HG02973 (cell line): Measurements from ENCODE around the gene TMCC3.
"Not testable (repeated sequence)": the region's sequence is repeated elsewhere in the genome, so short reads cannot be mapped to it uniquely, and the experiment has no call there.

Experiments
- ATAC-seq: cut with Tn5 transposase; IDR thresholded peaks from one replicate; pipeline ENCODE4 v1.9.1; 2021; ENCODE audit warnings: moderate library complexity; ENCODE audit not compliant: unreplicated experiment

The TMCC3 gene

DNA sequence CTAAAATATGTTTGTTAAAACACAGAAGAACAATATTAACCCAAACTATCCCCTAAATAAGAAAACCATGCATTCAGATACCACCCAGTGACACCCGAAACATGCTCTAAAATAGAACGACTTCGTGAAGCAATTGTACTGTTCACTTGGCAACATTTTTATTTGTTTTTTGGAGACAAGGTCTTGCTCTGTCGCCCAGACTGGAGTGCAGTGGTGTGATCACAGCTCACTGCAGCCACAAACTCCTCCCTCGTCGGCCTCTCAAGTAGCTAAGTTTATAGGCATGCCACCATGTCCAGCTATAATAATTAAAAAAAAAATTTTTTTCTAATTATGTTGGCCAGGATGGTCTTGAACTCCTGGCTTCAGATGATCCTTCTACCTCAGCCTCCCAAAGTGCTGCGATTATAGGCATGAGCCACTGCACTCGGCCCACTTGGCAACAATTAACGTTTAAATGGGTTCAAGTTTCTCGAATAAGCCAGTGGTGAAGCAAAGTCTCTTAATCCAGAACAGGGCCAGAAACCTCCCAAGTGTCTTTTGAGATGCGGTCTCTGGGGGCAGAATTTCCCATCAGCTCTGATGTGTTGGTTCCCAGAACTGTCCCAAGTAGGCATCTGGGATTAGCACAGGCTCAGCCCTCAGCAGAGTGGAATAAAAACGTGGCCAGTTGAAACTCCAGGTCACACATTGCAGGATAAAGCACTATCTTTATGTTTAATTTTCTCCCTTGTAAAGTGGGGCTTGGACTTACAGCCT, 74.5 kb downstream of the TMCC3 start:
- ATAC-seq = no peak

DNA sequence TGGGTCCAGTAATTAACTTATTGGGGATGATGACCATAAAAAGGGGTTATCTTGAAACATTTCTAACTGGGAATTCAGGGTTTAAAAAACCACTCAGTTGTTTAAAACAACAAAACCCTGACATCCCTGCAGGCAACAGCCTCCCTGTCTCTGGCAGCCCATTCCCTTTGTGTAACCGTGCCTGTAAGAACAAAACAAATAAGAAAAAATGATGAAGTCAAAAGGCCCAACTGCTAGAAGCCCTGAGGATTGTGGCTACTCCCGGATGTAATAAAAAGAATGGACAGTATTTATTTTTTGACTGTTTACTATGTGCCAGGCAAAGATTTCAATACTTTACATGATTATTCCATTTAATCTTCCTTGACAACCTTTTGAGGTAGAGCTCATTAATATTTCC, 75.3 kb downstream of the TMCC3 start:
- no peak for ATAC-seq

DNA sequence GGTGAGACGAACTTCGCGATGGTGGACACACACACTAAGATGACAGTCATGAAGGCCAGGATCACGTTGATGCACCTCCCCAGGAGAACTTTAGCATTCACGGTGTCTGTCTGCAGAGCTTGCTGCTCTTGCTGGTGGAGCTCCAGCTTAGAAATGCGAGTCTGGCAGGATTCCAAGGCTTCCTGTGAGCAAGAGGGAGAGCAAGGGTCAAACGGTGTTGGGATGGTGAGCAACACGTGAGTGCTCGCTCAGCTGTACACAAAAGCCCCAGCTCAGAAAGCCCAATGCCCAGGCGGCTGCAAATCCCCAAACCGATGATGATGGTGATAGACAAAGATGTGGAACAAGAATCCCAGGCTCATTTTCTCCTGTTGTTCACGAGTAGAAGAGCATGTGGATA, 78.8 kb downstream of the TMCC3 start:
- ATAC-seq = no peak

DNA sequence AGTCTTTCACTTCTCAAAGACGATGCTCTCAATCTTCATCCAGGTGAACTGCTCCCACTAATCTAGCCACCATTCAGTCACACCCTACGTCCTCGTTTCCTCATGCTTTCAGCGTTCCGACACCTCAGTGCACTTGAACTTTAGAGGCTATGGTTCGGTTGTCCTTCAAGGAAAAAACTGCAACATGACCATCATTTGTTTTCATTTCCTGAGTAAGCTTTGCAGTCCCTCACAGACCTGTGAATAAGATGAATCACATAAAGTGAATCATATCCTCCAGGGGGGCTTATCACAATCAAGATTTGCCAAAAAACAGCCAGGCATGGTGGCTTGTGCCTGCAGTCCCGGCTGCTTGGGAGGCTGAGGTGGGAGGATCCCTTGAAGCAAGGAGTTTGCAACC, 80.2 kb downstream of the TMCC3 start:
- ATAC-seq = no peak

DNA sequence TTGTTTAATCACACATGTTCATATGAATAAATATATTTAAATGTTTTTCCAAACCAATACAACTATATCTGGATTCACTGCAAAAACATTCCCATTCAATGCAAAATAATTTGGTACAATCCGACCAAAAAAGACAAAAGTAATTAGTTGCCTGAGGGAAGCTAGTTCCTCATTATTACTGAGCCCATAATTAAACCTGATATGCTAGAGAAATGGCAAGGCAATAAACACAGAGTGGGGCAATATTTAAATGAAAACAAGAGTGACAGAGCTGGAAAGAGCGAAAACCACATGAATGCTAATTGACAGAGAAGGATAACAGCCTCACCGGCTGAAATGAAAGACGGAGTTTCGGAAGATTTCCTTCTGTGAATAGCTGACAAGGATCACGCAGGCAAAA, 82.6 kb downstream of the TMCC3 start:
- no peak for ATAC-seq

DNA sequence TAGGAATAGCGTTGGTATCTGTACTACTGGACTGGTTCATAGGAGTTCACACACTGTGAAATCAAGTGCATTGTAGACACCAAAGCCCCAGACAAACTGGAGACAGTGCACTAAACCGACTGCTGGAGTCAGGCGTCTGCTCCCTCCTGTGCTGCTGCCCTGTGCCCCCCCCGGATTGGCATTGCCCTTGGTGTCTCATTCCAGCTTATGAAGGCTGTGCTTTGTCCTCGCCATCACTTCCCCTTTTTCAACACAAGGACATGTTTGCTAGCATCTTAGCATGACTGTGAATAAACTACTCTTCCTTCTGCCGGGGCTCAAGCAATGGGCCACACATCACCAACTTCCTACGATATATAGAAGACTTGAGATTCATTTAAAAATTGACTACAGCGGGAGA, 84.0 kb downstream of the TMCC3 start:
- no peak for ATAC-seq

DNA sequence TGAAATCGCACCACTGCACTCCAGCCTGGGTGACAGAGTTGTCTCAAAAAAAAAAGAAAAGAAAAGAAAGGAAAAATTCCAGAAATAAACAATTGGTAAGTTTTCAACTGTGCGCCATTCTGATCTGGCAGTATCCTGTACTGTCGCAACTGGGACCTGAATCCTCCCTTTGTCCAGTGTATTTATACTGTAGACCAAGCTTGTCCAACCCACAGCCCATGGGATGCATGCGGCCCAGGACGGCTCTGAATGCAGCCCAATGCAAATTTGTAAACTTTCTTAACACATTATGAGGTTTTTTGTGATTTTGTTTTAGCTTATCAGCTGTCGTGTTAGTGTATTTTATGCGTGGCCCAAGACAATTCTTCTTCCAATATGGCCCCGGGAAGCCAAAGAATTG, 84.7 kb downstream of the TMCC3 start:
- ATAC-seq = no peak

DNA sequence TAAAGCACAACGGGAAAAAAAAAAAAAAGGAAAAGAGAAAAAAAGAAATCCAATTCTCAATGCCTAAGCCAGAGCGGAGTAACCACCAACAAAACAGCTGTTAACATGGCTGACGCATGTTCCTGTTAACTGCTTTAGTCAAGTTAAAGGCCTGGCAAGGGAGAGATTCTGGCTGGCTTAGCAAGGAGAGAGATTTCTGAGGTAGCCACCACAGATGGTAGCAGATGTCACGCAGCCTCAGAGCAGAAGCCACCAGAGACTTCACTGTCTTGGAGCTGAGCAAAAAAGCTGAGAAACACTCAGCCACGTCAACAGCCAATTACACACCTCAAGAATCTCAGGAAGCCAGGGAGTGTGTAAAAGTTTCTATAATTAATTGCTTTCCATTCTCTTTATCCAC, 87.1 kb downstream of the TMCC3 start:
- ATAC-seq = no peak

DNA sequence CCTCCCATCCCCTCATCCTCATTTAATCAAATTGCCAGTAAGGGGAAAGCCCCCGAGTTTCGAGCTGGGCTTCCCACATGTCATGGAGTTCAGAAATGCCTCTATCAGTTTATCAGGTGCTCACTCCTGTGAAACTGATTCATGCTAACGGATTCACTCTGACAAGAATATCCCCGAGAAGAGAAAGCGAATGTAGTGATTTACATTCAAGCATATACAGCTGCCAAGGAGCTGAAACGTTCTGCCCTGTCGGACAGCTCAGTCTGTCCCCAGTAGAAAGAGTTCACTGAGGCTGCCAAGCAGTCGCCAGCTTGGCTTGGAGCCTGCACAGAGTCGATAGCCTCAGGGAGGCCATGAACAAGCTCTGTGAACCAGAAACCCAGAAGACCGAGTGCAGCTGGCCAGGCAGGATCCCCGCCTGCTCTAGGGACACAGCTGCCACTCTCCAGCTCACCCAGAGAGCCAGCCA, 88.4 kb downstream of the TMCC3 start:
- ATAC-seq = peak; percentile 83

DNA sequence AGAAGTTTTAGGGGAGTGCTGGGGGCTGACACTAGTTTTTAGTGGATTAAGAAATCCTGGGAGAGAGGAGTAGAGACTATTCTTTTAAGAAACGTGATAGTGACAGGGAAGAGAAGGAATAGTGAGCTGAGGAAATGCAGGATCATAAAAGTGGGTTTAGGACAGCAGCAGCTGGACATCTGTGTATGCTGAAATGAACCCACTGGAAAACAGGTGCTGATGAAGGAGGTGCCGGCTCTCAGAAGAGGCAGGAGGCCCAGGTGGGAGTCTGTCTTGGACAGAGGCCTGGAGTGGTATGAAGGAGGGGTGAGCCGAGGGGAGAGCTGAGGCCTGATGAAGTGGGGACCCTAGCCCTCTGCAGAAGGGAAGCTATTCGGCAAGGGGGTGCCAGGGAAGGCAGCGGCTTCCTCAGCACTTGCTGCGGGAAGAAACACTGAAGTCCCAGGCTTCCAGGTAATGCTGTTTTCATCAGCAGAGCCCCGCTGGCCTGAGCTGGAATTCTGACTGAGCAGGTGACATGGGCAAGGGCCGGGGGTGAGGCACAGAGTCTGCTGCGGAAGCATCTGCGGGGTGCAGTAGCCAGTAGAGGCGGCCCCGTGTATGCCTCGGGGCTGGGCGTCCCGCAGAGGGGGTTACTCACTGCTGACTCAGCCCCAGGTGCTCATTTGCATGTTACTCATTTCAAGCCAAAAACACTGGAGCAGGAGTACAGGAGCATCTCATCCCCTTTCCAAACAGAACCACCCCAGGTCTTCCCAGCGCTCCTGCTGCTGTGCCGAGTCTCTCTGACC, 89.7 kb downstream of the TMCC3 start:
- peak; percentile 63 for ATAC-seq

DNA sequence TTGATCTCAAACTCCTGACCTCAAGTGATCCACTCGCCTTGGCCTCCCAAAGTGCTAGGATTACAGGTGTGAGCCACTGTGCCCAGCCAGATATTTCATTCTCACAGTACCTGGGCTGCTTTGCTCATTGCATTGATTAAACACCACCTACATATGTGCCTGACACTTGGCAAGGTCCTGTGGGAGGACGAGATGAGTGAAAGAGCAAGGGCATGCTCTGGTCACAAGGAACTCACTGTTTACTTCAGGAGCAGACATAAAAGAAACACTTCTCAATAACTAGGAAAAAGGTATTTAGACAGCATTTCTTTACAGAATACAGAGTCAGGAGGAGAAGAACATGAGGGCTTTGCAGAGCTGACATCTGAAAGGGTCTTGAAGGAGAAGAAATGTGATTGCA, 91.7 kb downstream of the TMCC3 start:
- ATAC-seq = no peak

DNA sequence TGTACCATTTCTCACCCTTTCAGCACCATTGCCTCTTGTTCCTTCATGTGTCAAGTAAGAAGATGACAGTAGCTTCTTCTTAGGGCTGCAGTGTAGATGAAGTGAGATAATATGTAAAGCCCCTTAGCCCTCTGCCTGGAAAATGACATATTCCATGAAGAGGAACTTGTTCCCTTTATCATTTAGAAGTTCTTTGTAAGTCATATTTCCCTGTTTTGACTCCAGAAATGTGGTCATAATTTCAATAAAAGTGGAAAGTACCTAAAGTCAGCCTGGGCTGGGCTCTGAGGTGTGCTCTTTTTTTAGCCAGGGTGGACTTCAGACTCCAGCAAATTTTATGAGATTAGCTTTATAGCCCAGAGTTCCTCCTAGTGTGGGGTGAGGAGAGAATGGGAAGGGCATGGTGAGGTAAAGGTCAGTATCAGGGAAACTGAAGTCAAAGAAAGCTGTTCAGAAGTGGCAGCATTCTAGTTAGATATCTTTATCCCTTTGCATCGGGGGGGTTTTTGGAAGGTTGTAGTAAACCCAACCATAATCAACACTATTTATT, 92.5 kb downstream of the TMCC3 start:
- no peak for ATAC-seq

DNA sequence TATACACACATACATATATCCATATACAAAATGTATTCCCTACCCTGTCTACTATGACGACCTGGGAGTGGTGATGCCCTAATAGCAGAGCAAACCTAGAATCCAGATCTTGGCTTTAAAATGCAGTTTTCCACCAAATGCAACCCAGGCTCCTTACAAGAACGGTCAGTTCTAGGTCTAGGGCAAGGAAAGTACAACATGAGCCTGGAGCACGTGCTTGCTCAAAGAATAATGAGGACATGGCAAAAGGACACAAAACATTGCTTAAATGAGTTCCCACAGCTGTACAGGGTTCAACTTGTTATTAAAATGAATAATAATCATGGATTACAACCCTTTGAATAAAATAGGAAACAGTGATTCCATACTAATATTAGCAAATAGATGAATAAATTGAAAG, 94.7 kb downstream of the TMCC3 start:
- ATAC-seq = no peak

DNA sequence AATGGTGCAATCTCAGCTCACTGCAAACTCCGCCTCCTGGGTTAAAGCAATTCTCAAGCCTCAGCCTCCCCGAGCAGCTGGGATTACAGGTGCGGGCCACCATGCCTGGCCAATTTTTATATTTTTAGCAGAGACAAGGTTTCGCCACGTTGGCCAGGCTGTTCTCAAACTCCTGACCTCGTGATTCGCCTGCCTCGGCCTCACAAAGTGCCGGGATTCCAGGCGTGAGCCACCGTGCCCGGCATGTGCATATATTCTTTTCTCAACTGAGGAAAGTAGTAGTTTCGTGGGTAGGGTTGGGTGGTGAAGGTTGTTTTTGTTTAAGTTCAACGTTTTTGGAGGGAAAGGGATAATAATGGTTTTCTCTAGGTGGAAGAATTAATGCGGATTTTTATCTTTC, 96.5 kb downstream of the TMCC3 start:
- ATAC-seq = no peak

DNA sequence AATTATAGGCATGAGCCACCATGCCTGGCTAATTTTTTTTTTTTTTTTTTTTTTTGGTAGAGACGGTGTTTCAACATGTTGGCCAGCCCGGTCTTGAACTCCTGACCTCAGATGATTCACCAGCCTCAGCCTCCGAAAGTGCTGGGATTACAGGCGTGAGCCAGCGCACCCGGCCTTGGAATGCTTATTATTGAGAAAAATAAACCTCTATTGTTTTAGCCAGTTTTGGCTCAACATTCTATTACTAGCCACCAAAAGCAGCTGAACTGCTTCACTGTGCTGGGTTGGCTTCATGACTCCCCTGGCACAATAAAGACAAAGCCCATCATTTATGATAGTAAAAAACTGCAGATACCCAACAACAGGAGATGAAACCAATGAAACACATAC, 97.2 kb downstream of the TMCC3 start:
- ATAC-seq = no peak

DNA sequence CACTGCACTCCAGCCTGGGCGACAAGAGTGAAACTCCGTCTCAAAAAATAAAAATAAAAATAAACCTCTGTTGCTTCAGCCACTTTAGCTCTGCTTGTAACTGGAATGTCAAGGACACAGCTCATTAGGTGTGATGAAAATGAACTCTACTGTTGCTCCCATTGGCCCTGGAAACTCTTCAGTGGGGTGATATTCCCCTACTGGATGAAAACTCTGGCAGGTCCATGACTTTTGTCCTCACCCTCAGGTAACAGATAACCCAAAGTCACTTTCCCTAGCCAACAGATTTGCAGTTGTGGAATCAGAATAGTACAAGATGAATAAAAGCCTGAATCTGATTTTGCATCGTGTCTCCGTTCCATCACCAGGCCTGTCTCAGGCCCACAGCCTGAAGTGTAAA, 98.5 kb downstream of the TMCC3 start:
- ATAC-seq = no peak

DNA sequence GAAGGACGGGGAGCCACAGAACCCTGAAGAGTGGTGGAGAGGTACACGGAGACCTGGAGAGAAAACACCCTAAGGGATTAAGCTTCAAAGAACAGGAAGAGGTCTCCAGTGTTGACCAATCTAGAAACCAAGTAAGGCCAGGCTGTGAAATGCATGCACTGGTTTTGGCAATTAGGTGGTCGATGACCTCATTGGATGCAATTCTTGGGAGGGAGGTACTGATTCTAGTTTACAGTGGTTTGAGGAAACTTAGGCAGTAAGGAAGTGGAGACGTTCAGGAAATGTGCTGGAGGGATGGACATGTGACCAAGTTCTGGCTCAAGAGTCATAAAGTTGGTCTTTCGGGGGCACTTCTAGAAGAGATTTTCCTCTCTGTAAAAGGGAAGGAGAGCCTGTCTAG, 99.4 kb downstream of the TMCC3 start:
- ATAC-seq = no peak

DNA sequence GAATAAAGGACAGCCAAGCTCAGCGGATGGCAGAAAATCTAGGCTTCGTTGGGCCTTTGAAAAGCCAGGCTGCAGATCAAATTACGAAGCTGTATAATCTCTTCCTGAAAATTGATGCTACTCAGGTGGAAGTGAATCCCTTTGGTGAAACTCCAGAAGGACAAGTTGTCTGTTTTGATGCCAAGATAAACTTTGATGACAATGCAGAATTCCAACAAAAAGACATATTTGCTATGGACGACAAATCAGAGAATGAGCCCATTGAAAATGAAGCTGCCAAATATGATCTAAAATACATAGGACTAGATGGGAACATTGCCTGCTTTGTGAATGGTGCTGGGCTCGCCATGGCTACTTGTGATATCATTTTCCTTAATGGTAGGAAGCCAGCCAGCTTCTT, 101.5 kb downstream of the TMCC3 start:
- ATAC-seq = not testable (repeated sequence)

DNA sequence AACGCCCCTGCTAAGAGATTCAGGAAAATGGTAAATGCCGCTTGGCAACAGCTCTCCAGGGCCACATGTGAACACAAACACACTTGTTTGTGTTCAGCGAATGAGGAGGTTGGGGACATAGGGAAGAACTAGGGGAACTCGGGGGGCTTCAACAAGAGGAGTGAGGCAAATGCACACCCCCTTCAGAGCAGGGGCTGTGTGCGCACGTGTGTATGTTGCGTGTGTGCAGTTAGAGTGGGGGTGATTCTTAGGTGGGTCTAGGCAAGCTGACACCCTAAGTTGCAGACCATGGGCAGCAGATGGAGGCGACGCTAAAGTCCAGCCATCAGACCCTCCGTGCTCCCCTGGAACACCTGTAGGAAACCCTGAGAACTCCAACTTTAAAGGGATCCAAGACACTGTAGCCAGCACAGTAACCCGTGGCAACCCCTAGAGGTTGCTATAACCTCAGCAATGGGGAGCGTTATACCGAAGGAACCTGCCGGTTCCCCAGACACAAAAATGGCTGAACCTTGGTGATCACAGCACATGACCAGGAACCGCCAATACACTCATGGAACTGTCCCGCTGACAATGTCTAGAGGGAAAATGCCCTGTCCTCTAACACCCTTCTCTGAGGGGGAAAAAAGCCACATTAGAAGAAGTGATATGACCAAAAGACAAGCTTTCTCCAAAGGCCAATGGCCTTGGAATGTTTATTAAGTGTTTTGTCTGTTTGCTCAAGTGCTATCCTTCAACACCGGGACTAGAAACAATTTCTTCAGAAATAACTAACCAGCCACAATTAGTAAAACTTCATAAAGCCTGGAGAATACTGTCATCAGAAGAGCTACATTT, 104.2 kb downstream of the TMCC3 start:
- peak; percentile 94 for ATAC-seq

DNA sequence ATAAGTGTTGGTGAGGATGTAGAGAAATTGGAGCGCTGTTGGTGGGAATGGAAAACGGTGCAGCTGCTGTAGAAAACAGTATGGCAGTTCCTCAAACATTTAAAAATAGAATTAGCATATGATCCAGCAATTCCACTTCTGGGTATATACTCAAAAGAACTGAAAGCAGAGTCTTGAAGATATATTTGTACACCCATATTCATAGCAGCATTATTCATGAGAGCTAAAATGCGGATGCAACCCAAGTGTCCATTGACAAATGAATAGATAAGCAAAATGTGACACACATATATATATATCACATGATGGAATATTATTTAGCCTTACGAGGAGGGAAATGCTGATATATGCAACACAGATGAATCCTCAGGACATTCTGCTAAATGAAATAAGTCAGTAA, 106.0 kb downstream of the TMCC3 start:
- ATAC-seq = no peak

DNA sequence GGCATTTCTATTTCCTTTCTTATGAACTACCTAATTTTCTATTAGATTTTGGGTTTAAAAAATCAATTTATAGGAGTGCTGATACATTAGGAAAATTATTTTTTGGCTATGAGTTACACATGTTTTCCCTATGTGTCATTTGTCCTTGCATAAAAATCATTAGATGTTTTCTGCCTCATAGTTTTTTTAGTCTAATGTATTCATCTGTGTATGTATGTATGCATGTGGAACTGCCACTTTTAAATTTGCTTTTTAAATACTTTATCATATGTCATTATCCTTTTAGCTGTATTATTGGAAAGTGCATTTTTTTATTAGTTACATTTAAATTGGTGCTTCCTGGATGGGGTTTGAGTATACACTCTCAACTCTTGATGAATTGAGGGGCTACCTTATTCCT, 112.0 kb downstream of the TMCC3 start:
- ATAC-seq = no peak
